GM21737 (cell line): ENCODE results near the gene PMPCB.

Source experiments
- ATAC-seq: cut with Tn5 transposase; IDR thresholded peaks from one replicate; pipeline ENCODE4 v1.9.1; 2021; ENCODE audit warnings: mild to moderate bottlenecking, moderate library complexity; ENCODE audit not compliant: unreplicated experiment

Gene PMPCB

DNA sequence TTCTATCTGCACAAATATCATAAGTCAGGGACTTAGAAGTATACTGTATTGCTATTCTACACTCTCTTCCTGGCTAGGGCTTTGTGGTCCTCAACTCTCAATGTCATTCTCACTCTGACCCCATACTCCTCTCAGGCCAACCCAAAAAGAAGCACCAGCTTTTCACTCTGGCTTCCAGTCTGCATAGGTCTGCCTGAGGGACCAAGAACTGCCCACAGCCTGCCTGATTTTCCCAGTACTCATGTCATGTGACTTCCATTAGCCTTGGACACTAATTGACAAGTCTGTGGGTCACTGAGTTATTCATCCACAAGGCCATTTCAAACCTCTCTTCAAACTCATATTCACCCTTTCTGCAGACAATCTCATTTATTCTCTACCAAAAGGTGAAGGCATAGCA lies 19.8 kb downstream of the PMPCB start:
- no peak for ATAC-seq

DNA sequence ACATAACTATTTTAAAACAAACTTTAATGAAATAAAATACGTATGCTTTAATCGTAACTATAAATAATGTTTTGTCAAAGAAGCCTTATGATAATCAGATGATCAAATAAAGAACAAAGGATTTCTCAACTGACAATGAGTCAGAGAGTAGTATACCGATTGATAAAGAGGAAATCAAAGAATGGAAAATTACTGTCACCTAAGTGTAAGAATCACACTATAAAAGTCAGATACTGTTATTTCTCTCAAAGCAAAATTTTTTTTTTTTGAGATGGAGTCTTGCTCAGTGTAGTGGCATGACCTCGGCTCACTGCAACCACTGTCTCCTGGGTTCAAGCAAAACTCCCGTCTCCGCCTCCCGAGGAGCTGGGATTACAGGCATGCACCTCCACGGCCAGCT lies 28.5 kb downstream of the PMPCB start:
- ATAC-seq: no peak

DNA sequence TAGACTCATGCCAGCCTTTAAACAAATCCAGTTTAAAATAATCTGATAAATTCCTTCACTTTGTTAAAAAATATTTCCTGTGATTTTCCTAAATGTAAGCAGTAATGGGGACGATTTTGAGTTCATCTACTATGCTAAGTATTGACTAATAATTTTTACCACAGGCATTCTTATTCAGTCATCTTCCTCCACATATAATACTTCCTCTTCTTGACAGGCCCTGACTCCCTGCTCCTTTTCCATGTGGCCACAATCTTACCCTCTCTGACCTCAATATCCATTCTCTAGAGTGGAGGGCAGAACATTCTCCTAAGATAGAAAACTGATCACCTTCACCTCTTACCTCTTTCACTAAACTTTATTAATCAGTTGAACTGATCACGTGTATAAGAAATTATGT lies 39.5 kb downstream of the PMPCB start:
- no peak for ATAC-seq

DNA sequence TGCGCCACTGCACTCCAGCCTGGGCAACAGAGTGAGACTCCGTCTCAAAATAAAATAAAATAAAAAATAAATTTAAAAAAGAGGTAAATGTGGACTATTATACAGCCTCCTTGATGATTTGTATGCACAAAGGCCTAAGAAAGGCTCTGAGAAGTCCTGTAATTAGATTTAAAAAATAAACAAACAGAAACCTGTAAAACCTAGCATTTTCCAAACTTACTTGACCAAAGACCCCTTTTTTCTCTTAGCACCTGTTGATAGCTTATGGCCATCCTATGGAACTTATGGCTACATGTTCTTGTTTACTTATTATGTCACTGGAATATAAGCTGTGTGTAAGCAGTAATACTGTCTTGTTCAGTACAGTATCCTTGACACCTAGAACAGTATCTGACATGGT lies 41.6 kb downstream of the PMPCB start:
- ATAC-seq: no peak

DNA sequence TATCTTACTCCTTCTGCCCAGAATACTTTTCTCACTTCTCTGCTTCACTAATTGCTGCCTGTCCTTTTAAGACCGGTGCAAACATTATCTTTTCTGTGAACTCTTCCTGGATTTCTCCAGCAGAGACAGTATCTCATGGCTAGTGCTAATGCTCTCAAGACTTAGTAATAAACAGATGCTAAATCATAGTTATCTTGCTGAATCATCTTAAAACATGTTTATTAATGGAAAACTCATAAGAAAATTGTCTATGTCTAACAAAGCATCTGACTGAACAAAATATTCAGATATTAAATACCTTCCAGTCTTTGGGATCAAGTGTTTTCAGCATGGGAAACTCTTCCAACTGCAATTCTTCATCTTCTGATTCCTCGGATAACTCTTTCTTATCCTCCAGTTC lies 44.2 kb downstream of the PMPCB start:
- no peak for ATAC-seq

DNA sequence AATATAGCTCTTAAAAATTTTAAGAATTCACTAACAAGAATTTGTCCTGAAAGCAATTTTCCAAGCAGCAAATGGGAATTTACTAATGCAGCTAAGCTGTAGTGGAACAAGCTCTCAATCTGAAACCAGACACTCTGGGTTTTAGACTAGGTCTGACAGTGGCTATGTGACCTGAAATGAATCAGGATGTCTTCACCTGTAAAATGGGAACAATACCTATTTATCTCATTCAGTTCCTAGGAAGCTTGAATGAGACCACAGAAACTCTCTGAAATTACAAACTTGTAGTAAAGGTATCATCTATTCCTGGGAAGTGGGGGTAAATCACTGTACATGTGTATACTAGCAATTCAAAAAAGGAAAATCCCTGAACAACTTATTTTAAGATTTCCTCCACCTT lies 46.1 kb downstream of the PMPCB start:
- no peak for ATAC-seq

DNA sequence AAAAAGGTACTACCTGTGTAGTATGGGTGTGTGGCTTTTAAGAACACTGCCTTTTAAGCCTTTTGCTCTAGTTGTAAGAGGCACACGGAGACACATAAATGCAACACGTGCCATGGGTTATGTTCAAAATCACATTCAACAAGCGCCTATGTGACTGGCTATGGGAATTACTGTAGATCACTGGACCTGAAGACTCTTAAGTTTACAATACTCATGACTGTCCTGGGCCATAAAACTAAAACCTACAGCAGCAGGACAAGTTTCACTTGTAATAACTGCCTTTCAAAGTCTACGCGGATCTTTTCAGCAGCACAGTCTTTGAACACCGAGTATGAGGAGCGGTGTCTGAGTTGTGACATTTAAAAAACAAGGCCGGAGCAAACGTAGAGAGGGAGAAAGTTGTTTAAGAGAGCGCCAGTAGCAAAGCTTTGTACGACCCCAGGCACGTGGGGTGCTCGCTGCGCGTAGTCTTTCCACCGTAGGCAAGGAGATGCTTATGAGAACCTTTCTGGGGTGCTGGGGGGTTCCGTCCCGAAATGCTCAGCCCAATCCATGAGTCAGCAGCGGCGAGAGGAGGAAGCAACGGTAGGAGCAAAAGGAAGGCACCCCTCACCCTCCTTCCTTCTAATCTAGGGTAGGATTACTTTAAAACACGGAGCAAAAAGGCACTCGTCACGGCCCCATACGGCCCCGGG lies 46.7 kb downstream of the PMPCB start:
- peak; percentile 2 for ATAC-seq

DNA sequence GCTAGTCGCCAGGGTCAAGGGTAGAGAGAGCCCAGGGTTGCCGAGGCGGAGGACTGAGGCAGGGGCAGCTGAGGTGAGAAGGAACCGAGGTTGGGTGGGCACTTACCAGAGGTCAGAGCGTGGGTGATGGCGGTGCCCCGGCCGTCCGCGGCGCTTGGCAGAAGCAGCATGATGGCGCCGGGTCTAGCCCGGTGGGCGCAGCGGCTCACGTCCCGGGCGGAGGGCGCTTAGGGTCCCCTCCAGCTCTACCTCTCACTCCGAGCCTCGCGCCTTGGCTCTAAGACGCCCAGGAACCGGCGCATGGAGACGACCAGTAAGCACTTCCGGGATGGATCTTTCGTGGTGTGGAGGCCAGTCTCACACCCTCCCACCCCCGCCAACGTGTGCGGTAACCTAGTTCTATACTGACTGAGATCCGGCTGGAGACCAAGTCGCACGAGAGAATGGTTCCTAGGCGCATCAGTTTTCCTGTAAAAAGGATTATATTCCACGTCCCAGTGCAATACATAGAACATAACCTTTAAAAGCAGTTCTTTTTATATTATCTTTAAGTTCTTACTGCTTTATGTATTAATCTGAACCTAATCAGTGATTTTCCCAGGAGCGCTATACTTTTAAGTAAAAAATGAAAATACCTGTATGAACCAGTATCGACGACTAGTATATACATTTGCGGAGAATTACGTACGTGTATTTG lies 47.4 kb downstream of the PMPCB start, which contains the start of gene DNAJC2:
TSS of gene DNAJC2 (minus strand) at position 315 of the 697 bp plus-strand sequence. CDS start at position 170, 145 bp downstream.
- peak; percentile 75 for ATAC-seq

GRCh38 chr7:103346396-103346795 lies 49.2 kb downstream of the PMPCB start:
- no peak for ATAC-seq

- ATAC-seq: peak; percentile 69
These were observed 50.5 kb downstream of the PMPCB start, which contains the start of gene PSMC2 for GRCh38 chr7:103347507-103348267. Gene PSMC2 (plus strand): TSS chr7:103347643. CDS start chr7:103347712, 69 bp downstream.

DNA sequence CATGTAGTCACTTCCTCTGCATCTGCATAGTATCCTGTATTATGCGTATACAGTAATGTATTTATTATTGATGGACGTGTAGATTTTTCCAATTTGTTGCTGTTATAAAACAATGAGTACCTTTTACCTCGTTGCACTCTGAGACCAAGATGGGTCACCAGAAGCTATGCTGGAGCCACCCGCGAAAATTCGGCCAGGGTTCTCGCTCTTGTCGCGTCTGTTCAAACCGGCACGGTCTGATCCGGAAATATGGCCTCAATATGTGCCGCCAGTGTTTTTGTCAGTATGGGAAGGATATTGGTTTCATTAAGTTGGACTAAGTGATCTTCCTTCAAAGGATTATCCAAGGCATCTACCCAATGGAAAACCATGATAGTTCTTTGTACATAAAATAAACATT lies 51.2 kb downstream of the PMPCB start:
- no peak for ATAC-seq

GRCh38 chr7:103348959-103349358 lies 51.7 kb downstream of the PMPCB start:
- no peak for ATAC-seq

GRCh38 chr7:103349805-103350204 lies 52.6 kb downstream of the PMPCB start:
- ATAC-seq: no peak
